Measurements from ENCODE around the gene GRIK1.

Gene GRIK1

GRCh38 chr21:29568020-29568697, 371.6 kb downstream of the GRIK1 start:
- no peak for DNase-seq (ENCODE audit: low spot score in 2 of 2)
- Histone ChIP-seq H3K4me1 (no peaks in the 10 kb centered on the region), H3K27me3 (ENCODE audit: low read depth) (no peaks in the 10 kb centered on the region), H3K36me3 (replicated peaks) (no peaks in the 10 kb centered on the region), H3K4me3 (no peak overlapping the region), H3K9me3 (no peaks in the 10 kb centered on the region; the same call in 1 of the 2 replicates)
- in situ Hi-C loops (cut with MboI; ENCODE audit: low sequenced_read_pairs) = no loop called here

GRCh38 chr21:29557931-29558725, 381.7 kb downstream of the GRIK1 start:
- Histone ChIP-seq H3K4me3 (no peak overlapping the region), H3K27me3 (ENCODE audit: low read depth) (no peaks in the 10 kb centered on the region), H3K36me3 (replicated peaks) (no peaks in the 10 kb centered on the region), H3K9me3 (0 out of 2 replicates have a peak, but pooled peaks cover 2% of the 10 kb centered on the region), H3K4me1 (no peaks in the 10 kb centered on the region)
- in situ Hi-C loops (cut with MboI; ENCODE audit: low sequenced_read_pairs) = no loop called here
- DNase-seq (ENCODE audit: low spot score in 2 of 2) = no peak

- 0 out of 2 replicates have a peak, but pooled peaks cover 2% of the 10 kb centered on the region for H3K9me3 ChIP-seq
- no peaks in the 10 kb centered on the region for H3K27me3 ChIP-seq (ENCODE audit: low read depth)
- no peaks in the 10 kb centered on the region for H3K4me1 ChIP-seq
- DNase-seq (ENCODE audit: low spot score in 2 of 2) = no peak
- in situ Hi-C loops (cut with MboI; ENCODE audit: low sequenced_read_pairs) = no loop called here
- H3K36me3 ChIP-seq (replicated peaks) = no peaks in the 10 kb centered on the region
- H3K4me3 ChIP-seq = no peak overlapping the region
Observed at GRCh38 chr21:29557200-29557599, 382.6 kb downstream of the GRIK1 start.

- Histone ChIP-seq H3K36me3 (replicated peaks) (no peaks in the 10 kb centered on the region), H3K27me3 (ENCODE audit: low read depth) (no peaks in the 10 kb centered on the region), H3K9me3 (no peaks in the 10 kb centered on the region), H3K4me3 (no peak overlapping the region), H3K4me1 (no peaks in the 10 kb centered on the region)
- in situ Hi-C loops (cut with MboI; ENCODE audit: low sequenced_read_pairs) = no loop called here
- DNase-seq (ENCODE audit: low spot score in 2 of 2) = no peak
Observed at GRCh38 chr21:29555601-29556000, 384.2 kb downstream of the GRIK1 start.

DNA sequence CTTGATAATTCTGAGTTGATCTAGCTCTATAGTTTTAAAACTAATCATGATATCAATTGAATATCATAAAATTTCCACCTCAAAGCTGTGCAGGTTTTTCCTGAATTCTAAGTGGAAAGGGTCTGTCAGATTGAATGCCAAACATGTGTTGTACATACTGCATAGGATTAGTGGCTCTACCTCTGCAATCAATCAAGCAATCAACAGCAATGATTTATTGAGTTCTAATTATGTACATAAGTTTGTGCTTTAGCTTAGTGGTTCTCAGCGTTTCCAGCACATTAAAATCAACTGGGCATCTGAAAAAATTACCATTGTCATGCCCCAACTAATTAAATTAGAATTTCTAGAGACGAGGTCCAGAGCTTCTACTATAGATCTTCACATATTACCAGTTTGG, 389.6 kb downstream of the GRIK1 start:
- in situ Hi-C loops (cut with MboI; ENCODE audit: low sequenced_read_pairs) = no loop called here
- Histone ChIP-seq H3K4me3 (no peak overlapping the region), H3K36me3 (replicated peaks) (no peaks in the 10 kb centered on the region), H3K4me1 (no peaks in the 10 kb centered on the region), H3K9me3 (no peaks in the 10 kb centered on the region), H3K27me3 (ENCODE audit: low read depth) (no peaks in the 10 kb centered on the region)
- no peak for DNase-seq (ENCODE audit: low spot score in 2 of 2)

GRCh38 chr21:29549614-29550013, 390.2 kb downstream of the GRIK1 start:
- Histone ChIP-seq H3K9me3 (peaks cover under 1% of the 10 kb centered on the region; the same call in 1 of the 2 replicates), H3K27me3 (ENCODE audit: low read depth) (no peaks in the 10 kb centered on the region), H3K4me3 (no peak overlapping the region), H3K4me1 (no peaks in the 10 kb centered on the region), H3K36me3 (replicated peaks) (no peaks in the 10 kb centered on the region)
- no peak for DNase-seq (ENCODE audit: low spot score in 2 of 2)
- in situ Hi-C loops (cut with MboI; ENCODE audit: low sequenced_read_pairs) = no loop called here

DNA sequence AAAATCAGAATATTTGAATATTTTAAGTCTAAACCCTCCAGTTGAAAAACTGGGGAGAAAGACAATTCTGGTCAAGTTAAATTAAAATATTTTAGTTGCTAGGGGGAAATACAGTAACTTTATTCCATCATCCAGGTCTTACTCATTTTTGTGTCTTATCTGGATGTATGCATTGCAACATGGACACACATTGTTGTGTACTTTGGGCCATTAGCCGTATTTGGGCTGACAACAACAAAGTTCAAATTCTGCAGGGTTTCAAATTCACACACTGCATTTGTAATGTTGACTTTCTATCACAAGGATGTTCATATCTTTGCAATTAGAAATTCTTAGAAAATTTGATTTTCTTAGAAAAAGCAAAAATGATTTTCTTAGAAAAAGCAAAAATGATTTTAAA, 391.8 kb downstream of the GRIK1 start:
- Histone ChIP-seq H3K4me3 (no peak overlapping the region), H3K4me1 (no peaks in the 10 kb centered on the region), H3K36me3 (replicated peaks) (no peaks in the 10 kb centered on the region), H3K9me3 (peaks cover 2% of the 10 kb centered on the region; the same call in 1 of the 2 replicates), H3K27me3 (ENCODE audit: low read depth) (no peaks in the 10 kb centered on the region)
- DNase-seq (ENCODE audit: low spot score in 2 of 2) = no peak
- in situ Hi-C loops (cut with MboI; ENCODE audit: low sequenced_read_pairs) = no loop called here

DNA sequence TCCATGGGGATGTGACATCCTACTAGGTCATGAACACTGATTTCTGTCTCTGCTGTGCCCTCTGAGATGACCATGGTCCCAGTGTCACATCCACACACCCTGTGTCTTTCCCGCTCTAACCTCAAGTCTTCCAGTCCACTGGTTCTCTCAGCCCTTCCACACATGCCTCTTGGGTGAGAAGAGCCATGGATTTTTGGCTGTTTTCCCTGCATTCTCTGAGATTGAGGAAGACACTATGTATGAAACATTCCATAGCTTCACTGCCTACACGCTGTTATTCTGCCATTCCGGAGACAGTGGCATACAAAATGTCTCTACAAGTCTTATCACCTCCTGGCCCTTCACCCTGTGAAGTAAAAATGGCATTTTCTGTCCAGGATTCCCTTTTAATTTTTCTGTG, 393.7 kb downstream of the GRIK1 start:
- H3K27me3 ChIP-seq (ENCODE audit: low read depth) = no peaks in the 10 kb centered on the region
- no peak for DNase-seq (ENCODE audit: low spot score in 2 of 2)
- H3K4me3 ChIP-seq = no peak overlapping the region
- H3K9me3 ChIP-seq = peaks cover 2% of the 10 kb centered on the region; the same call in 1 of the 2 replicates
- in situ Hi-C loops (cut with MboI; ENCODE audit: low sequenced_read_pairs) = no loop called here
- no peaks in the 10 kb centered on the region for H3K4me1 ChIP-seq
- no peaks in the 10 kb centered on the region for H3K36me3 ChIP-seq (replicated peaks)

- in situ Hi-C loops (cut with MboI; ENCODE audit: low sequenced_read_pairs) = no loop called here
- no peak overlapping the region for H3K4me3 ChIP-seq
Observed at GRCh38 chr21:29540289-29540688, 399.5 kb downstream of the GRIK1 start.

DNA sequence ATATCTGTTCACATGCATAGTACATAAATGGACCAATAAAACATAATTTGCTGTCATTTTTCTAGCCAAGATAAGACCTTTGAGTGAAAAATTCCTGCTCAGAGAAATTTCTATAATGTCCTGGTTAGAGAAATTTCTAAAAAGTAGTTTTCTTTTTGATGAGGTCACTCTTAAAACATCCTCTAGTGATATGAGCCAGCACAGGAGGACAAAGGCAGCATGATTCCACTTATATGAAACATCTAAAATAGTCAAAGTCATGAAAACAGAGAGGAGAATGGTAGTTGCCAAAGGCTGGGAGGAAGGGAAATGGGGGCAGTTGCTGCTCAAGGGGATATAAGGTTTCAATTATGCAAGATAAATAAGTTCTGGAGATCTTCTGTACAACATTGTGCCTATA, 401.7 kb downstream of the GRIK1 start:
- no peaks in the 10 kb centered on the region for H3K36me3 ChIP-seq (replicated peaks)
- H3K27me3 ChIP-seq (ENCODE audit: low read depth) = no peaks in the 10 kb centered on the region
- in situ Hi-C loops (cut with MboI; ENCODE audit: low sequenced_read_pairs) = no loop called here
- no peaks in the 10 kb centered on the region for H3K4me1 ChIP-seq
- DNase-seq (ENCODE audit: low spot score in 2 of 2) = no peak
- no peaks in the 10 kb centered on the region for H3K9me3 ChIP-seq
- H3K4me3 ChIP-seq = no peak overlapping the region

More at GRCh38 chr21:29540289-29540688, 399.5 kb downstream of the GRIK1 start:
- Histone ChIP-seq H3K36me3 (replicated peaks) (no peaks in the 10 kb centered on the region), H3K4me1 (no peaks in the 10 kb centered on the region), H3K9me3 (peaks cover 2% of the 10 kb centered on the region; the same call in 1 of the 2 replicates), H3K27me3 (ENCODE audit: low read depth) (no peaks in the 10 kb centered on the region)
- no peak for DNase-seq (ENCODE audit: low spot score in 2 of 2)

DNA sequence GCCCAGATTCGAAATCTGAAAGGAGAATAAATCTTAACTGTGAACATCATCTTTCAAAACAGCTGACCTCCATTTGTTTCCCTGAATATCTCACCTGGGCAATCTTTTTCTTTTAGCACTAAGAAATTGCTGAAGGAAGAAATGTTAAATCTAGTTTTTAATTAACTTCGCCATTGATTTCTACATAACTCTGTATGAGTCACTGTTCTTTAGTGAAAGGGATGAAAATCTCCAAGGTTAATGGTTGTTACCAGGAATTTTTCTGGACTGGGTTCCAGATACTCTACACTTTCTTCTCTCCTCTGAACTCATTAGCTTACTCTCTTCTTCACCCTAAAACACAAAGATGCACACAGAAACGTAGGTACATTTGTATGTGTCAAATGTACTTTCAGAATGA, 405.3 kb downstream of the GRIK1 start:
- no peaks in the 10 kb centered on the region for H3K36me3 ChIP-seq (replicated peaks)
- no peaks in the 10 kb centered on the region for H3K4me1 ChIP-seq
- in situ Hi-C loops (cut with MboI; ENCODE audit: low sequenced_read_pairs) = no loop called here
- no peaks in the 10 kb centered on the region for H3K9me3 ChIP-seq
- no peaks in the 10 kb centered on the region for H3K27me3 ChIP-seq (ENCODE audit: low read depth)
- no peak for DNase-seq (ENCODE audit: low spot score in 2 of 2)
- no peak overlapping the region for H3K4me3 ChIP-seq

GRCh38 chr21:29529139-29529538, 410.7 kb downstream of the GRIK1 start:
- Histone ChIP-seq H3K9me3 (no peaks in the 10 kb centered on the region), H3K27me3 (ENCODE audit: low read depth) (no peaks in the 10 kb centered on the region), H3K4me1 (no peaks in the 10 kb centered on the region), H3K4me3 (no peak overlapping the region), H3K36me3 (replicated peaks) (no peaks in the 10 kb centered on the region)
- DNase-seq (ENCODE audit: low spot score in 2 of 2) = no peak
- in situ Hi-C loops (cut with MboI; ENCODE audit: low sequenced_read_pairs) = no loop called here

GRCh38 chr21:29526545-29526944, 413.3 kb downstream of the GRIK1 start:
- Histone ChIP-seq H3K27me3 (ENCODE audit: low read depth) (no peaks in the 10 kb centered on the region), H3K4me1 (no peaks in the 10 kb centered on the region), H3K36me3 (replicated peaks) (no peaks in the 10 kb centered on the region), H3K4me3 (no peak overlapping the region), H3K9me3 (no peaks in the 10 kb centered on the region)
- in situ Hi-C loops (cut with MboI; ENCODE audit: low sequenced_read_pairs) = no loop called here
- DNase-seq (ENCODE audit: low spot score in 2 of 2) = no peak

DNA sequence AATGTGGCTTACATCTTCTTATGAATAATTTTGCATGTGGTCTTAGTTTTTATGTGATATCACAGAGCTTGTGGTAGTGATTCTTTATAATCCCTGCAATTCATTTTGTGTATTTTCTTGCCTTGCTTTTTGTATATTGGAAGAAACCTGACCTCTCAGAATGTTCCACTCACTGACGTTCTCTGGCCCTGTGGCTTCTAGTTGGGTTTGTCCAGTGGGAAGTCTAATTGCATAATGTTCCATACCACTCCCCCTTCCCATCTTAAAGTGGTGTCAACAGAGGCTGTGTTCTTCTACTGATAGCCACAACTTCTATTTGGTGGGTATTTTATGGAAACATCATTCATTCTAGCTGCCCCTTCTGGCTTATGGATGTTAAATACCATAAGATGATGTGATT, 415.7 kb downstream of the GRIK1 start:
- no peaks in the 10 kb centered on the region for H3K36me3 ChIP-seq (replicated peaks)

More for the DNA sequence above, 415.7 kb downstream of the GRIK1 start:
- Histone ChIP-seq H3K4me3 (no peak overlapping the region), H3K9me3 (no peaks in the 10 kb centered on the region), H3K4me1 (no peaks in the 10 kb centered on the region), H3K27me3 (ENCODE audit: low read depth) (no peaks in the 10 kb centered on the region)
- in situ Hi-C loops (cut with MboI; ENCODE audit: low sequenced_read_pairs) = no loop called here
- DNase-seq (ENCODE audit: low spot score in 2 of 2) = no peak
